Trophoblast cell (in vitro differentiated cells and primary cell): ENCODE results near the gene WAC.
"Not testable (repeated sequence)": the region's sequence is repeated elsewhere in the genome, so short reads cannot be mapped to it uniquely, and the experiment has no call there.

Experiments used
- DNase-seq, 2 donors: peaks; one replicate each; pipeline ENCODE4 v3.0.0-alpha.2; 2016
- H2AFZ ChIP-seq: 2 replicates; pipeline ENCODE4 v1.6.1; 2013; ENCODE audit warnings: low read length, moderate library complexity, mild to moderate bottlenecking; ENCODE audit not compliant: insufficient read depth, poor library complexity
- H2AK5ac ChIP-seq: 2 replicates; pipeline ENCODE4 v1.6.1; 2013; ENCODE audit warnings: mild to moderate bottlenecking, low read length
- H2BK120ac ChIP-seq: 2 replicates; pipeline ENCODE4 v1.6.1; 2013; ENCODE audit warnings: low read length, mild to moderate bottlenecking, moderate library complexity; ENCODE audit not compliant: insufficient read depth, poor library complexity
- H2BK12ac ChIP-seq: 2 replicates; pipeline ENCODE4 v1.6.1; 2013; ENCODE audit warnings: mild to moderate bottlenecking, low read length, moderate library complexity
- H2BK5ac ChIP-seq: 2 replicates; pipeline ENCODE4 v1.6.1; 2013; ENCODE audit warnings: low read length, low read depth, moderate library complexity, mild to moderate bottlenecking; ENCODE audit not compliant: poor library complexity
- H3K14ac ChIP-seq: 2 replicates; pipeline ENCODE4 v1.6.1; 2013; ENCODE audit warnings: mild to moderate bottlenecking, low read length
- H3K18ac ChIP-seq: 2 replicates; pipeline ENCODE4 v1.6.1; 2013; ENCODE audit warnings: mild to moderate bottlenecking, low read length
- H3K23ac ChIP-seq: 2 replicates; pipeline ENCODE4 v1.6.1; 2013; ENCODE audit warnings: low read length
- H3K27ac ChIP-seq: 2 replicates; pipeline ENCODE4 v1.5.1; 2013; ENCODE audit warnings: low read depth, mild to moderate bottlenecking, inconsistent platforms, low read length, moderate library complexity
- H3K27me3 ChIP-seq: 2 replicates; pipeline ENCODE4 v1.6.1; 2013; ENCODE audit warnings: inconsistent platforms, mild to moderate bottlenecking, low read length, moderate library complexity; ENCODE audit not compliant: insufficient read depth
- H3K36me3 ChIP-seq, 2 experiments: 1 replicate in 1 of 2; 2 replicates in 1 of 2; pipeline ENCODE4 v1.6.1; 2013; ENCODE audit warnings: low read length in 2 of 2, mild to moderate bottlenecking in 2 of 2, moderate library complexity in 1 of 2; ENCODE audit not compliant: insufficient read depth in 2 of 2, control insufficient read depth in 1 of 2
- H3K4ac ChIP-seq: 2 replicates; pipeline ENCODE4 v1.6.1; 2013; ENCODE audit warnings: low read depth, mild to moderate bottlenecking, low read length, moderate library complexity
- H3K4me1 ChIP-seq, 2 experiments: 1 replicate in 1 of 2; 2 replicates in 1 of 2; pipeline ENCODE4 v1.6.1; 2013; ENCODE audit warnings: low read length in 2 of 2, mild to moderate bottlenecking in 2 of 2, moderate library complexity in 1 of 2; ENCODE audit not compliant: insufficient read depth in 2 of 2, control insufficient read depth in 1 of 2
- H3K4me2 ChIP-seq: 2 replicates; pipeline ENCODE4 v1.6.1; 2013; ENCODE audit warnings: inconsistent platforms, mild to moderate bottlenecking, low read length, moderate library complexity
- H3K4me3 ChIP-seq: 2 replicates; pipeline ENCODE4 v1.5.1; 2013; ENCODE audit warnings: mild to moderate bottlenecking, low read depth, low read length, inconsistent platforms
- H3K79me1 ChIP-seq: one replicate; pipeline ENCODE4 v1.6.1; 2013; ENCODE audit warnings: low read length
- H3K79me2 ChIP-seq: 2 replicates; pipeline ENCODE4 v1.6.1; 2013; ENCODE audit warnings: low read length, mild to moderate bottlenecking; ENCODE audit not compliant: control insufficient read depth, insufficient read depth, poor library complexity
- H3K9ac ChIP-seq: 2 replicates; pipeline ENCODE4 v1.6.1; 2013; ENCODE audit warnings: mild to moderate bottlenecking, low read length
- H3K9me3 ChIP-seq: 2 replicates; pipeline ENCODE4 v1.6.1; 2013; ENCODE audit warnings: low read depth, mild to moderate bottlenecking, control low read depth, inconsistent platforms, low read length; ENCODE audit not compliant: insufficient read depth
- H4K12ac ChIP-seq: 2 replicates; pipeline ENCODE4 v1.6.1; 2013; ENCODE audit warnings: low read depth, mild to moderate bottlenecking, low read length, moderate library complexity
- H4K8ac ChIP-seq: 2 replicates; pipeline ENCODE4 v1.6.1; 2013; ENCODE audit warnings: low read depth, mild to moderate bottlenecking, low read length, moderate library complexity
- H4K91ac ChIP-seq: one replicate; pipeline ENCODE4 v1.6.1; 2013; ENCODE audit warnings: low read depth, mild to moderate bottlenecking, low read length, moderate library complexity
- WGBS: extraction: QIAGEN DNeasy Blood & Tissue Kit; methylation state at CpG from one replicate; pipeline ENCODE4 v1.1.7; 2013; ENCODE audit warnings: missing lambda C conversion rate; ENCODE audit not compliant: insufficient read length, insufficient coverage; ENCODE audit errors: extremely low coverage; 5-methylcytosine and 5-hydroxymethylcytosine counted together

Gene WAC

DNA sequence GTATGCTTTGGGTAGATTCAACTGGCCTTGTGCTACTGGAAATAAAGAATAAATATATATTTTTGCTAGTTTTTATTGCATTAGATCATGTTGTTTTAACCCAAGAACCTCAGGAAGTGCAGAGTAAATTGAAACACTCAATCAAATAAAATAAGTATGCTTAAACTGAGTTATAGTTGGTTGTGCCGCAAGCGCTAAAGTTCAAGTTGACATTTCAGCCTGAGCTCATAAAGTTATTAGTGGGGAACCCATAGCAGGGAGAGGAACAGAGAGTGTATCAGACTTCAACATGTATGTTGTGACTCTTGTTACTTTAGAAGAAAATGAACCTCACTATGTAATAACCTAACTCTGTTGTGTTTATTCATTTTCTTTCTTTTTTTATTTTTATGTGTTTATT is 119.2 kb downstream of the WAC start:
- no peak for DNase-seq
- H2BK5ac ChIP-seq: no peak overlapping the region

DNA sequence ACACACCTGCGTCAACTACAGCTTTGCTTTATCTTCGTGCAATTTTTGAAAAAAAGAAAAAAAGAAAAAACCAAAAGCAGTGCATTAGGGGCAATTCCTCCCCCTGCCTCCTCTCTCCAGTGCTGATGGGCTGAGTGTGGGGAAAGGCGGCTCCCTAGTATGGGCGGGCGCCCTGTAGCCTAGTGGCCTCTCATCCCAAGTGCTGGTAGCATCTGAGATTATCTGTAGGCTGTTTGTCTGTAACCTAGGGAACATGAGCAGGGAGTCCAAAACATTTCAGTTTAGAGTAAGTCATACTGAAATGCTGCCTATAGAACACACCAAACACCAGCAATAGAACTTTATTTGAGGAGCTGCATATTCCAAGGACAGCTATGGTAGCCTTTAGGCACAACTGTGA is 119.8 kb downstream of the WAC start:
- H2AFZ ChIP-seq: no peak overlapping the region
- WGBS: no CpG with 5 or more reads among the region's 5 CpGs

More for the DNA sequence above, 119.2 kb downstream of the WAC start:
- Histone ChIP-seq H3K23ac (no peak overlapping the region), H3K27ac (no peak overlapping the region), H3K18ac (no peak overlapping the region), H4K91ac (no peak overlapping the region), H2AFZ (no peak overlapping the region), H3K14ac (no peak overlapping the region), H3K9me3 (no peaks in the 10 kb centered on the region), H2BK12ac (no peak overlapping the region), H3K79me2 (no peaks in the 10 kb centered on the region), H3K4me2 (no peak overlapping the region), H2BK120ac (no peak overlapping the region), H4K8ac (no peak overlapping the region), H3K36me3 (peaks cover 0 to 1% of the 10 kb centered on the region in 2 experiments), H3K4me1 (no peaks in the 10 kb centered on the region), H3K27me3 (no peaks in the 10 kb centered on the region), H2AK5ac (no peak overlapping the region), H4K12ac (no peak overlapping the region), H3K4ac (no peak overlapping the region), H3K4me3 (no peak overlapping the region), H3K79me1 (no peaks in the 10 kb centered on the region), H3K9ac (no peak overlapping the region)
- no CpG with 5 or more reads among the region's 2 CpGs for WGBS

DNA sequence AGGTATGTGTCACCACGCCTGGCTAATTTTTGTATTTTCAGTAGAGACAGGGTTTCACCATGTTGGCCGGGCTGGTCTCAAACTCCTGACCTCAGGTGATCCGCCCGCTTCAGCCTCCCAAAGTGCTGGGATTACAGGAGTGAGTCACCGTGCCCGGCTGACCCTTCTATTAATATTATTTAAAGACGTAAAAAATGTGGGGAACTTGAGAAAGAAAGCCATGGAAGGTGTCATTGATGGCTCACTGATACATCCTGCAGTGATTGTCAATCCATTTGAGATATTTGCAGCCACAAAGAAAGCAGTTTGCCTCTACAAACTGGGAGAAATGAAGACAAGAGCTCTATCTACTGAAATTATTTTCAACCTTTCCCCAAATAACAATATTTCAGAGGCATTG is 125.9 kb downstream of the WAC start:
- H4K12ac ChIP-seq, H3K9ac ChIP-seq, H3K4ac ChIP-seq, H3K9me3 ChIP-seq, H3K18ac ChIP-seq, H2AK5ac ChIP-seq, H3K79me2 ChIP-seq, H3K23ac ChIP-seq, H3K4me2 ChIP-seq, H4K8ac ChIP-seq, H2BK120ac ChIP-seq, H3K27me3 ChIP-seq, H2AFZ ChIP-seq, H2BK12ac ChIP-seq, H4K91ac ChIP-seq, H3K14ac ChIP-seq, H3K27ac ChIP-seq, H3K4me1 ChIP-seq, H2BK5ac ChIP-seq, H3K4me3 ChIP-seq, H3K79me1 ChIP-seq, H3K36me3 ChIP-seq: not testable (repeated sequence)
- DNase-seq: peak; percentile 65 to 77
- WGBS: no CpG with 5 or more reads among the region's 7 CpGs

More for the DNA sequence above, 119.8 kb downstream of the WAC start:
- Histone ChIP-seq H3K4me2 (no peak overlapping the region), H2BK5ac (no peak overlapping the region), H3K36me3 (peaks cover 0 to 1% of the 10 kb centered on the region in 2 experiments), H3K27ac (no peak overlapping the region), H3K79me2 (no peaks in the 10 kb centered on the region), H3K18ac (no peak overlapping the region), H3K9ac (no peak overlapping the region), H2BK12ac (no peak overlapping the region), H3K9me3 (no peaks in the 10 kb centered on the region), H3K27me3 (no peaks in the 10 kb centered on the region), H4K12ac (no peak overlapping the region), H3K23ac (no peak overlapping the region), H2AK5ac (no peak overlapping the region), H3K4ac (no peak overlapping the region), H4K8ac (no peak overlapping the region), H3K79me1 (no peaks in the 10 kb centered on the region), H4K91ac (no peak overlapping the region), H2BK120ac (no peak overlapping the region), H3K4me3 (no peak overlapping the region), H3K4me1 (no peaks in the 10 kb centered on the region), H3K14ac (no peak overlapping the region)
- DNase-seq: peak; percentile 81 to 90

DNA sequence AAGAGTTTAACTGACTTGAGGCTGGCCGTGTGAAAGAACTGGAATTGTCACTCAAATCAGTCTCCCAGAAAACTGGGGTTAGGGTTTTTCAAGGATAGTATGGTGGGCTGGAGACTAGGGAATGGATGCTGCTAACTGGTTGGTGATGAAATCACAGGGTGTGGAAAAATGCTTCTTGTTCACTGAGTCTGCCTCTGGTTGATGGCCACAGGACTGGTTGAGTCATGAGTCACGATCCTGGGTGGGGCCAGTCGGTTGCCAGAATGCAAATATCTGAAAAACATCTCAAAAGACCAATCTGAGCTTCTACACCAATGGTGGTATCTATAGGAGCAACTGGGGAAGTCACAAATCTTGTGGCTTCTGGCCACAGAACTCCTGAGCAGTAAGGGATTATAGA is 128.1 kb downstream of the WAC start:
- Histone ChIP-seq H3K9me3 (no peaks in the 10 kb centered on the region), H3K23ac (no peak overlapping the region), H3K18ac (no peak overlapping the region), H3K4me2 (no peak overlapping the region), H3K27me3 (no peaks in the 10 kb centered on the region), H4K91ac (no peak overlapping the region), H2BK120ac (no peak overlapping the region), H3K36me3 (no peaks in the 10 kb centered on the region), H2AFZ (no peak overlapping the region), H4K12ac (no peak overlapping the region), H3K9ac (no peak overlapping the region), H3K4me1 (peaks cover 3 to 12% of the 10 kb centered on the region in 2 experiments), H3K79me2 (no peaks in the 10 kb centered on the region), H2BK12ac (no peak overlapping the region), H4K8ac (no peak overlapping the region), H3K79me1 (peaks cover 13% of the 10 kb centered on the region), H3K14ac (no peak overlapping the region), H3K4ac (no peak overlapping the region), H3K4me3 (no peak overlapping the region), H2AK5ac (no peak overlapping the region), H2BK5ac (no peak overlapping the region), H3K27ac (no peak overlapping the region)
- WGBS: no CpG with 5 or more reads among the region's 3 CpGs
- peak; percentile 70 to 89 for DNase-seq
